ENCODE results near the gene CMC2. TPM values are rescaled to one million over a fixed set of nuclear protein-coding genes. Genes with fewer than 3 reads are reported as not detected.

CMC2 gene
- total and polyA plus RNA-seq, 2 of the 8 experiments (the other 6 are each of a cell fraction or from before 2014, with no cell fraction given) = 66.6 to 116 TPM

- TF ChIP-seq HDAC2 (IDR thresholded peaks at IDR 0.05; ENCODE audit: borderline replicate concordance in 1 of 2, low read depth in 2 of 2, low read length in 2 of 2) = 0 out of 4 replicates have a peak, but pooled peaks of 1 of the 2 experiments have one; percentile 28
- peak; percentile 56 for TF ChIP-seq EZH2 (IDR thresholded peaks at IDR 0.05; ENCODE audit: low read depth, low read length, severe bottlenecking)
- TF ChIP-seq CTCF (IDR thresholded peaks at IDR 0.05; ENCODE audit: control extremely low read depth in 1 of 3, insufficient read depth in 1 of 3, low read depth in 1 of 3, low read length in 3 of 3) = peak in 2 of 3 experiments; percentile 0 to 15; a peak in 2 of 4 replicates
- TF ChIP-seq GTF2F1 (IDR thresholded peaks at IDR 0.05; ENCODE audit: borderline replicate concordance, low read depth, low read length) = no peak
- peak; percentile 59 for TF ChIP-seq KDM4A (IDR thresholded peaks at IDR 0.05; ENCODE audit: low read depth, low read length, severe bottlenecking)
- TF ChIP-seq, protein P1, sequence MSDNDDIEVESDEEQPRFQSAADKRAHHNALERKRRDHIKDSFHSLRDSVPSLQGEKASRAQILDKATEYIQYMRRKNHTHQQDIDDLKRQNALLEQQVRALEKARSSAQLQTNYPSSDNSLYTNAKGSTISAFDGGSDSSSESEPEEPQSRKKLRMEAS (IDR thresholded peaks at IDR 0.05) = peak; percentile 77
Observed at GRCh38 chr16:80931801-80932707, 74.6 kb downstream of the CMC2 start (continued).
